ENCODE measurements around the gene LPP. TPM values are rescaled to one million over a fixed set of nuclear protein-coding genes. Genes with fewer than 3 reads are reported as not detected.

LPP gene
- total RNA-seq, 1 experiment from 2014 or later = 54.0 TPM

GRCh38 chr3:188202358-188203138 lies 48.6 kb downstream of the LPP start:
- H3K27me3 ChIP-seq (ENCODE audit: insufficient read depth, low read length) = no peaks in the 10 kb centered on the region
- BruUV-seq (replicated peaks) = no TSS peak
- DNase-seq (ENCODE audit: low read depth, low spot score) = peak; percentile 2
- H3K9me2 ChIP-seq (ENCODE audit: insufficient read depth) = no peaks in the 10 kb centered on the region
- no peak overlapping the region for H3K27ac ChIP-seq (ENCODE audit: low read depth, low read length)
- peak; percentile 77 for ATAC-seq
- H3K79me2 ChIP-seq (ENCODE audit: insufficient read depth, low read length) = peaks cover 28% of the 10 kb centered on the region; the same call in 1 of the 2 replicates
- H3K9ac ChIP-seq (ENCODE audit: low read length) = no peak overlapping the region
- no peak for TF ChIP-seq SRF (IDR thresholded peaks at IDR 0.05; ENCODE audit: low read depth)
- TF ChIP-seq, protein P1, sequence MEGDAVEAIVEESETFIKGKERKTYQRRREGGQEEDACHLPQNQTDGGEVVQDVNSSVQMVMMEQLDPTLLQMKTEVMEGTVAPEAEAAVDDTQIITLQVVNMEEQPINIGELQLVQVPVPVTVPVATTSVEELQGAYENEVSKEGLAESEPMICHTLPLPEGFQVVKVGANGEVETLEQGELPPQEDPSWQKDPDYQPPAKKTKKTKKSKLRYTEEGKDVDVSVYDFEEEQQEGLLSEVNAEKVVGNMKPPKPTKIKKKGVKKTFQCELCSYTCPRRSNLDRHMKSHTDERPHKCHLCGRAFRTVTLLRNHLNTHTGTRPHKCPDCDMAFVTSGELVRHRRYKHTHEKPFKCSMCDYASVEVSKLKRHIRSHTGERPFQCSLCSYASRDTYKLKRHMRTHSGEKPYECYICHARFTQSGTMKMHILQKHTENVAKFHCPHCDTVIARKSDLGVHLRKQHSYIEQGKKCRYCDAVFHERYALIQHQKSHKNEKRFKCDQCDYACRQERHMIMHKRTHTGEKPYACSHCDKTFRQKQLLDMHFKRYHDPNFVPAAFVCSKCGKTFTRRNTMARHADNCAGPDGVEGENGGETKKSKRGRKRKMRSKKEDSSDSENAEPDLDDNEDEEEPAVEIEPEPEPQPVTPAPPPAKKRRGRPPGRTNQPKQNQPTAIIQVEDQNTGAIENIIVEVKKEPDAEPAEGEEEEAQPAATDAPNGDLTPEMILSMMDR (IDR thresholded peaks at IDR 0.05 in 2 of 3, conservative IDR thresholded peaks at IDR 0.05 in 1 of 3; ENCODE audit: borderline replicate concordance in 1 of 3, insufficient read depth in 1 of 3, low read depth in 2 of 3, low read length in 2 of 3) = peak in 2 of 3 experiments; percentile 30 to 37; a peak in 4 of 6 replicates
- no peak overlapping the region for H3K4me3 ChIP-seq (replicated peaks in 1 of 2; ENCODE audit: low read depth in 1 of 2, low read length in 2 of 2)
- H3K36me3 ChIP-seq (ENCODE audit: control insufficient read depth in 1 of 2, insufficient read depth in 2 of 2, low read length in 2 of 2) = no peaks in the 10 kb centered on the region
- no peaks in the 10 kb centered on the region for H4K20me1 ChIP-seq (ENCODE audit: insufficient read depth)
- H3K4me2 ChIP-seq (ENCODE audit: low read length) = no peak overlapping the region
- peaks cover 0 to 2% of the 10 kb centered on the region in 2 experiments; a peak in 3 of 4 replicates for H3K4me1 ChIP-seq (ENCODE audit: control insufficient read depth in 1 of 2, insufficient read depth in 2 of 2, low read length in 2 of 2)
- ChIA-PET POLR2A (no interaction called here), CTCF (interaction anchor here (1.0 kb wide), 1 partner anchor 752 kb away, joined by 3 read pairs; no protein-coding TSS in a partner anchor), RAD21 (ENCODE audit: low non-redundant PET in 1 of 2, low total read pairs in 2 of 2, uncharacterized antibody in 2 of 2, unreplicated experiment in 2 of 2) (no interaction called here)
- H3K9me3 ChIP-seq (ENCODE audit: control insufficient read depth in 1 of 2, insufficient read depth in 1 of 2, low read depth in 1 of 2, low read length in 2 of 2) = no peaks in the 10 kb centered on the region
- intact Hi-C loops (cut with micrococcal nuclease) = no loop called here
- H2AFZ ChIP-seq (ENCODE audit: low read depth, low read length, poor library complexity, severe bottlenecking) = no peak overlapping the region

GRCh38 chr3:188204526-188204925 lies 50.6 kb downstream of the LPP start:
- H3K4me3 ChIP-seq (replicated peaks in 1 of 2; ENCODE audit: low read depth in 1 of 2, low read length in 2 of 2) = no peak overlapping the region
- BruUV-seq (replicated peaks) = no TSS peak
- ATAC-seq (no peak), DNase-seq (ENCODE audit: low read depth, low spot score) (no peak)
- H3K27me3 ChIP-seq (ENCODE audit: insufficient read depth, low read length) = no peaks in the 10 kb centered on the region
- ChIA-PET RAD21 (ENCODE audit: low non-redundant PET in 1 of 2, low total read pairs in 2 of 2, uncharacterized antibody in 2 of 2, unreplicated experiment in 2 of 2) (no interaction called here), CTCF (no interaction called here), POLR2A (no interaction called here)
- H3K9ac ChIP-seq (ENCODE audit: low read length) = no peak overlapping the region
- no peaks in the 10 kb centered on the region for H4K20me1 ChIP-seq (ENCODE audit: insufficient read depth)
- peaks cover 24% of the 10 kb centered on the region; the same call in 1 of the 2 replicates for H3K79me2 ChIP-seq (ENCODE audit: insufficient read depth, low read length)
- H3K36me3 ChIP-seq (ENCODE audit: control insufficient read depth in 1 of 2, insufficient read depth in 2 of 2, low read length in 2 of 2) = no peaks in the 10 kb centered on the region
- H3K9me2 ChIP-seq (ENCODE audit: insufficient read depth) = no peaks in the 10 kb centered on the region
- H3K4me2 ChIP-seq (ENCODE audit: low read length) = no peak overlapping the region
- no peak overlapping the region for H2AFZ ChIP-seq (ENCODE audit: low read depth, low read length, poor library complexity, severe bottlenecking)
- H3K9me3 ChIP-seq (ENCODE audit: control insufficient read depth in 1 of 2, insufficient read depth in 1 of 2, low read depth in 1 of 2, low read length in 2 of 2) = no peaks in the 10 kb centered on the region
- H3K4me1 ChIP-seq (ENCODE audit: control insufficient read depth in 1 of 2, insufficient read depth in 2 of 2, low read length in 2 of 2) = no peaks in the 10 kb centered on the region
- intact Hi-C loops (cut with micrococcal nuclease) = no loop called here
- no peak overlapping the region for H3K27ac ChIP-seq (ENCODE audit: low read depth, low read length)
- TF ChIP-seq, protein P1 (IDR thresholded peaks at IDR 0.05 in 2 of 3, conservative IDR thresholded peaks at IDR 0.05 in 1 of 3; ENCODE audit: borderline replicate concordance in 1 of 3, insufficient read depth in 1 of 3, low read depth in 2 of 3, low read length in 2 of 3) = no peak
- TF ChIP-seq CEBPB (IDR thresholded peaks at IDR 0.05; ENCODE audit: low read depth) (no peak), POLR2A (IDR thresholded peaks at IDR 0.05; ENCODE audit: borderline replicate concordance, extremely low read depth, insufficient read depth, insufficient read length) (no peak), EZH2 (IDR thresholded peaks at IDR 0.05) (no peak), ATF3 (IDR thresholded peaks at IDR 0.05) (no peak), RAD21 (IDR thresholded peaks at IDR 0.05; ENCODE audit: low read depth) (no peak), EGR1 (IDR thresholded peaks at IDR 0.05; ENCODE audit: low read depth) (no peak), SP1 (IDR thresholded peaks at IDR 0.05; ENCODE audit: low read depth) (no peak), ZNF274 (IDR thresholded peaks at IDR 0.05; ENCODE audit: low read depth, low read length) (no peak), TCF7L2 (IDR thresholded peaks at IDR 0.05; ENCODE audit: borderline replicate concordance, extremely low read depth, insufficient read depth, insufficient read length) (no peak), SIN3A (IDR thresholded peaks at IDR 0.05; ENCODE audit: low read depth) (no peak), MAX (IDR thresholded peaks at IDR 0.05) (no peak), CBX3 (IDR thresholded peaks at IDR 0.05; ENCODE audit: low read depth) (no peak)
